TTC549 (cell line): ENCODE measurements around the gene SARM1.
"Not testable (repeated sequence)": the region's sequence is repeated elsewhere in the genome, so short reads cannot be mapped to it uniquely, and the experiment has no call there.

ENCODE experiments used
- FAIRE-seq: peaks from 2 replicates; lab custom pipeline; 2012; peaks lifted over from hg19 to GRCh38; lab: Jason Lieb, UNC

The SARM1 gene

DNA sequence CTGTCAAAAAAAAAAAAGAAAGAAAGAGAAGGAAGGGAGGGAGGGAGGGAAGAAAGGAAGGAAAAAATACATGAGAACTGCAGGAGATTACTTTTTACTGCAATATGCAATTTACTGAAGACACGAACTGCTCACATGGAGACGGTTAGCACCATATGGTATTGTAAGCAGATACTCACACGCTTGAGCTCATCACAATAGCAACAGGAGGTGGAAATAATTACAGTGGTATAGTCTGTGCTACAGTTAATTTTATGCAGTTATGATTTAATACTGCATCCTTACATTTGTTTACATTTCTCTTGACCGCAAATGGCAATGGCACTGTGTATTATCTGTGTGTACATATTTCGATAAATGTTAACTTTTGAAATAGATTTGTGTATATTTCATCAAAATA lies 55.9 kb downstream of the SARM1 start:
- FAIRE-seq, result no peak

DNA sequence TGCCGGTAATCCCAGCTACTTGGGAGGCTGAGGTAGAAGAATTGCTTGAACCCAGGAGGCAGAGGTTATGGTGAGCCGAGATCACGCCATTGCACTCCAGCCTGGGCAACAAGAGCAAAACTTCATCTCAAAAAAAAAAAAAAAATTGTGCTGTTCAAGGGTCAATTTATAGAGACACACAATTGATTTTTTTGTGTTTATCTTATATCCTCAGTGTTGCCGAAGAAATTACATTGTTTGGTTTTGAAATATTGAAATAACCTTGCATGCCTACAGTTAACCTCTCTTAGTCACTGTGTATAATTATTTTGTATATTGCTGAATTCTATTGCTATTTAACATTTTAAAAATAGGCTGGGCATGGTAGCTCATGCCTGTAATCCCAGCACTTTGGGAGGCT lies 56.5 kb downstream of the SARM1 start:
- not testable (repeated sequence) for FAIRE-seq

DNA sequence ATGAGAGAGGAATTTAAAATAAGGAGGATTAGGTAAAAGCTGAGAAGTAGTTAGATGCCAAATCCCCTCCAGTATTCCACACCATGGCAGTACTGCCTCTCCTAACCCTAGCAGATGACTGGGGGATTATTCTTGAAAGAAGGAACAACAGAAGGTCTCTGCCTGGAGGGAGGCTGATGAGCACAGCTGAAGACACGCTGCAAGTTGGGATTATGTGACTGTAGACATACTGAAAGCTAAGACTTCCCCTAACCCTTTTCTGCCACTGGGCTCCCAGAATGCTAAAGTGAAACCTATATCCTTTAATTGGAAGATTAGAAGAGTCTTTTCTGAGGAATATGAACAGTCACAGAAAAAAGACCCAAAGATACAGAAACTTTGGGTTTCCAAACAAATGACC lies 62.2 kb downstream of the SARM1 start:
- no peak for FAIRE-seq

DNA sequence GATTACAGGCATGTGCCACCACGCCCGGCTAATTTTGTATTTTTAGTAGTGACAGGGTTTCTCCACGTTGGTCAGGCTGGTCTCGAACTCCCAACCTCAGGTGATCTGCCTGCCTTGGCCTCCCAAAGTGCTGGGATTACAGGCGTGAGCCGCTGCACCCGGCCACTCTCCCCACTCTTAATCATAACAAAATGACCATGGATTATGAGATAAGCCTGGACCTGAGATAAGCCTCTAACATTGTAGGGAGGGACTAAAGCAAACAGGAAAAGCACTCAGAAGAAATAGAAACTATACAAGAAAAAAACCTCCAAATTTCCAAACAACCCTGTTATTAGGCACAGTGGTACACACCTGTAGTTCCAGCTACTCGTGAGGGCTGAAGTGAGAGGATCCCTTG lies 62.8 kb downstream of the SARM1 start:
- FAIRE-seq, result not testable (repeated sequence)

DNA sequence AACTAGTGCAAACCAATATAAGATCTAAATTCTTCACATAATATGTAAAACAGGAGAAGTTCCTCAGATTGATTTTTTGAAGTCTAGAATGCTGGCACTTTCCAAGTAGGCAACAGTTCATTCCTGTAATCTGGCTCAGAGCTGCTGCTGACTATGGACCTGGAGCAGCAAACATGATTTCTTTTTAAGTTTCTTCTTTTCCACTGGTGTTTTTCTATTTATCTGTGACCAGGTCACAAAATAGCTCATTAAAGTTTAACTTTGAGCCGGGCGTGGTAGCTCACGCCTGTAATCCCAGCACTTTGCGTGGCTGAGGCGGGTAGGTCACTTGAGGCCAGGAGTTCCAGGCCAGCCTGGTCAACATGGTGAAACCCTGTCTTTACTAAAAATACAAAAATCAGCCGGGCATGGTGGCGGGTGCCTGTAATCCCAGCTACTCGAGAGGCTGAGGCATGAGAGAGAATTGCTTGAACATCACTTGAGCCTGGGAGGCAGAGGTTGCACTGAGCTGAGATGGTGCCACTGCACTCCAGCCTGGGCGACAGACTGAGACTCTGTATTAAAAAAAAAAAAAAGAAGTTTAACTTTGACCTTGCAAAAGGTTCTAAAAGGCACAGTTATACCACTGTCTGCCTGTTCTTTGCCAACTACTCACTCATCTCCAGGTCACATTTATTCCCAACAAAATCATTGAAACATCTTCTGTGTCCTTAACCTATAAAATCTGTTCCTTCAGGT lies 72.6 kb downstream of the SARM1 start:
- FAIRE-seq, result no peak

DNA sequence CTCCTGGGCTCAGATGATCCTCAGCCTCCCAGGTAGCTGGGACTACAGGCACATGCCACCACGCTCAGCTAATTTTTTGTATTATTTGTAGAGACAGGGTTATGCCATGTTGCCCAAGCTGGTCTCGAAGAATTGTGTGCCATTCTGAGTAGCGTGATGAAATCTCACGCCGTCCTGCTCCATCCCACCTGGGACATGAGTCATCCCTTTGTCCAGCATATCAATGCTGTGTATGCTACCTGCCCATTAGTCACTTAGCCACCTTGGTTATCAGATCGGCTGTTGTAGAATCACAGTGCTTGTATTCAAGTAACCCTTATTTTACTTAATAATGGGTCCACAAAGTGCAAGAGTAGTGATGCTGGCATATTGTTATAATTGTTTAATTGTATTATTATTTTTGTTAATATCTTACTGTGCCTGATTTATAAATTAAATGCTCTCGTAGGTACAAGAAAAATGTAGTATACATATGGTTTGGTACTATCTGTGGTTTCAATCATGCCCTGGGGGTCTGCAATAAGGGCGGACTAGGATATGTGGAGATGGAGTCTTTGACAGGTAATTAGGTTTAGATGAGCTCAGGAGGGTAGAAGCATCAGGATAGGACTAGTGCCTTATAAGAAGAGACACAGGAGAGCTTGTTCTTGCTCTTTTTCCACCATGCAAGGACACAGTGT lies 75.4 kb downstream of the SARM1 start:
- no peak for FAIRE-seq

DNA sequence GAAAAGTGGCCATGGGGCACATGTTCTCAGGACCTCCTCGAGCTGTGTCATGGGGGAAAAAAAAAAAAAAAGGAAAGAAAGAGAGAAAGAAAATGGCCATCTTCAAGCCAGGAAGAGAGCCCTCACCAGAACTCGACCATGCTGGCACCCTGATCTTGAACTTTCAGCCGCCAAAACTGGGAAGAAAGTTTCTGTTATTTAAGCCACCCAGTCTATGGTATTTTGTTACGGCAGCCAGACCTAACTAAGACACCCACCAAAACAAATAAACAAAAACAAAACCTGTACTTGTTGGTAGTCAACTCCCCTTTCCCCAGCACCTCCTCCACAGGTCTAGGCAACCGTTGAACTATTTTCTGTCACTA lies 75.9 kb downstream of the SARM1 start:
- FAIRE-seq, result no peak

DNA sequence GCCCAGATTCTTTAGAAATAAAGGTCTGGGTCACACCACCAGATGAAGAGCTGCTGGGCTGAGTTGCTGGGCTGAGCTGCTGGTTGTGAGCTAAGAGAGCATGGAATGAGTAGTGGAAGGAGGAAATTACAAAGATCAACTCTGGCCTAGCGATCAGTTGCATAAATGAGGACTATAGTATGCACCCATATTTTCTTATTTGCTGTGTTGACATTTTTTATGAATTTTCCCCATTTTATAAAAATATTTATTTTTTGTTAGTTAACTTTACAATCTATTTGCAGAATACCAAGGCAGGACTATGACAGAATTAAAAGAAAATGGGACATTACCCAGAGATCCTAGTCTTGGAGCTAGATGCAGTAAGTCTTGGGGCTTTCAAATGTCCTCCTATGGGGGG lies 78.4 kb downstream of the SARM1 start:
- no peak for FAIRE-seq
